Measurements from ENCODE around the gene RELN.
"Not testable (repeated sequence)": the region's sequence is repeated elsewhere in the genome, so short reads cannot be mapped to it uniquely, and the experiment has no call there.

Gene RELN

DNA sequence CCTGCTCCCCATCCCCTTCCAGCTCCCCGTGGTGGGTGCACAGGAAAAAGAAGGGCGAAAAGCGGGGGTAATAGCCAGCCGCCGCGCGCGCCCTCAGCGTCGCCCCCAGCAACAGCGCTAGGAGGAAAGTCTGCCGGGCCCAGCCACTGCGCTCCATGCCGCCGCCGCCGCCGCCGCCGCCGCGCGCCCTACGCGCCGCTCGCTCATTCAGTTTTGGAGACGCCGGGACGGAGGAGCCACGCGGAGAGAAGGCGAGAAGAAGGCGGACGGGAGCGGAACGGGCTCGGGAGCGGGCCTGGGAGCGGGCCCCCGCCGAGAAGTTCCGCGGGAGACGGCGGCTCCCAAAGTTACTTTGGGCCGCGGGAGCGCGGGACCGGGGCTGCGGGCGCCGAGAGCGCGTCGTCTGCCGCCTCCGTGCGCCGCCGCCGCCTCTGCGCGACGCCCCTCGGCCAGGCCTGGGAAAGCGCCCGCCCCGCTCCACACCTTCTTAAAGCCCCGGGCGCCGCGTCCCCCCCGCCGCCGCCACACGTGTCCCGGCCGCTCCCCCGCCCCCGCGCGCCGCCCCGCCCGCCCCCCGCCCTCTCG, at the start of gene RELN:
TSS of gene RELN (minus strand) at position 459 of the 585 bp plus-strand sequence. CDS start at position 157, 302 bp downstream.
- DNase-seq: no peak

DNA sequence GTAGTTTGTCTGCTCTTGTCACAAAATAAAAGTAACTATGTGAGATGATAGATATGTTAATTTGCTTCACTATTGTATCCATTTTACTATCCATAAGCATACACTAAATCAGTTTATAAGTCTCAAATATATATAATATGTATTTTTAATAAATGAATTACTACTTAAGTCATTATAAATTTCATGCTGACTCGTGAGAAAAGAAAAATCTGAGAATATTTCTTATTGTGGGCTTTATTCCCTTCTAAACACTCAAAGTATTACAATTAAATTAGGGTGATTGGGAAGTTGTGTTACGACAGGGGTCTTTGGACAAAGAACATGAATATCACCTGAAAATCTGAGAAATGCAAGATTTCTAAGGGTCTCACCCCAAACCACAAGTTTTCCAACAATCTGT, 48.7 kb upstream of the RELN start:
- DNase-seq: no peak

GRCh38 chr7:104036889-104037288, 47.4 kb upstream of the RELN start:
- DNase-seq: not testable (repeated sequence)

- DNase-seq: no peak
Measured at GRCh38 chr7:104035351-104035750, 45.9 kb upstream of the RELN start.

DNA sequence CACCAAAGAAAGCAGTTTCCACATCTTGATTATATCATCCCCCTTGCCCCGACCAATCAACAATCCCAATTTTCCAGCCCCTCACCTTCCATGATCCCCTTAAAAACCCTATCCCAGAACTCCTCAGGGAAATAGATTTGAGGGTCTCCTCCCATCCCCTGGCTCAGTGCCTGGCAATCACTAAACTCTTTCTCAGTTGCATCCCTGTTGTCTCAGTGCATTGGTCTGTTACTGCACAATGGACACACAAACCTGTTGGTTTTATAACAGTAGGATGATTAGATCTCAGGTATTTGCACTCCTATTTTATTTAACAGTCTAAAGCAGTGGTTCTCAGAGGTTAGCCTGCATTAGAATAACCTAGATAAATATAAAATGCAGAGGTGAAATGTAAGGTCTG, 45.2 kb upstream of the RELN start:
- DNase-seq: no peak

GRCh38 chr7:104033837-104034236, 44.4 kb upstream of the RELN start:
- DNase-seq: no peak

DNA sequence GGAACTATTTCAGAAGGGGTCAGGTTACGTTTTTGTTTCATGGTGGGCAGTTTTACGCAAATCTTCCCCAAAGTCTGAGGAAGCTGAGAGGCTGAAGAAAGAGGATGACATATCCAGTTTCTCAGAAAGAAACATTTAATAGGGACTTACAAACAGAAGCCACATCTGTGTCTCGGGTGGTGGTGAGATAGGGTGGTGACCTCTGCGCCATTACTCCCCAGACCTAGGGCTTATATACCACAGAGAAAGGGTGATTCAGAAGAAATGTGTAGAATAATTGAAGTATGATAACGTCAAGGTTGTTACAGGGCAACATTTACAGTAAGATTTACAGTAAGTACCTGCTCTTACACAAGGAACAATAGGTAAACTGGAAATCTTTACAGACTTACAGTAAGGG, 43.0 kb upstream of the RELN start:
- no peak for DNase-seq

DNA sequence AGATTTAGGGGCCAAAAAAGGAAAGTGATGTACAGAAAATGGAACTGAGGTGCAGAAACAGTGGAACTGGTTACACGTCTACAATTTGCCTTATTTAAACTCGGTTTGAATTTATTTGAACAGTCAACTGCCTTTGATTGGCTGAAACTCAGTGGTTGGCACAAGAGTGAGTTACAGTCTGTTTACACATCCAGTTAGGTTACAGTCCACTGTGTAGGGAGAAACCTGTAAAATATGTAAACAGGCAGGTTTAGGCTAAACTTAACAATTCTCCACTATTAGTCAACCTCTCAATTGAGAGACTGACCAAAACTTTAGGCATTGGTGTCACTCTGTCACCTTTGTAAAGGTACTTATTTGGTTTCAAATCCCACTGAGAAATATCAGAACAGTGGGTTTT, 40.3 kb upstream of the RELN start:
- no peak for DNase-seq

GRCh38 chr7:104024632-104025031, 35.2 kb upstream of the RELN start:
- DNase-seq: no peak

DNA sequence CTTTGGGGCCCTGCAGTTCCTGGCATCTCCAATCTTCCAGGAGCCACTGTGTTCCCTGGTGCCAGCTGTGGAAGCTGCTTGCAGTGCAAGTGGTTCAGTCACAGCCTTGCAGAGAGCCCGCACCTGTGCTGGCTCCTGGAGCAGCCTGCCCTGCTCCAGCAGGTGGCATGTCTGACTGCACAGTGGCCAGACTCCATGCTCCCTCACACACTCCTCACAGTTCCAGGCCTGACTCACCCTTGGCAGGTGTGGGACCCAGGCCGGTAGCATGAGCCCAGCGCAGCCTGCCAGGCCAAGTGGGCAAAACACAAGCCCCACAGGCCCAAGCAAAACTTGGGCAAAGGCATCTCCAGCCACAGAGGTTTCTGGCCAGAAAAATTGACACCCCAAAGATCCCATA, 33.6 kb upstream of the RELN start:
- no peak for DNase-seq

DNA sequence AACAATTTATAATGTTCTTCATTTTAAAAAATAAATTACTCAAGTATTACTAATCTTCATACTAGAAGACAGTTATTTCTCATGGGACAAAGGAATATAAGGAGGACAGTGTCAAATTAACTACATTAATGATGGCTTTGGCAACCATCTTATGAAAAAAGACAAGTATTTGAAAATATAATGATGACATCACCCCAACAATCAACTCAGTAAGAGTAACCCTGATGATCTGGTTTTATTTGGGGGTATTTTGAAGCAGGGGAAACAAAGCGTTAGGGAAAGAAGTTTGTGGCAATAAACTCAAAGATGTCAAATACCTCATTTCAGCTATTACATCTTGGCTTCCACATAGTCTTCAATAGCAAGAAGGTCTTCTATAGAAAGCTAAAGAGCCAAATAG, 29.0 kb upstream of the RELN start:
- no peak for DNase-seq

DNA sequence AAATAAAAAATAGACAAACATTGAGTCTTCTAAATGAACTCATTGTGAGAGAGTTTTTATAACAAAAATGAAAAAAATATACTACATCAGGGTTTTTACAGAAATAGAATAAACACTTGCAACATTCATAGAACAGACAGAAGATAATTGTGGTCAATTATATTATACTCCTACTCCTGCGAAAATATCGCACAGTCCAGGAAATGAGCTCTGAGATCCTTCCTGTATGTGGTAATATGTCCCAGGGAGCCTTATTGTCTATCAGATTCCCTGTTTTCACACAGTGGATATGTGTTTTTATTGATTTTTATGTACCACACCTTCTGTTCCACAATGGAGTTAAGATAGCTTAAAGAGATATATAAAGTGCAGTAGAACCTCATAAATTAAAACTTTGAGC, 27.5 kb upstream of the RELN start:
- no peak for DNase-seq

DNA sequence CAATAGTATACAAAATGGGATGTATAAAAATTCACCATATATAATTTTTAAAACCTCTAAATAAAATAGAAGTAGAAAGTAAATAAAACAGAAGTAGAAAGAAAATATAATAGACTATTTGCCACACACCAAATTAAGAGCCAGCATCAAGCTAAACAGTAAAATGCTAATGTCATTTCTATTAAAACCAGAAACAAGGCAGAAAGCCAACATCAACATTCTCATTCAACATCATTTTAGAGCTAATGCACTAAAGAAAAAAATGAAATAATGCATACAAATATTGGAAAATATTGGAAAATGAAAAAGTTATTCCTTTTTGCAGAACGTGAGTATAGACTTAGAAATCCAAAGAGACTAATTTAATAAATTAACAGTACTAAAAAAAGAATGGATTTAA, 23.4 kb upstream of the RELN start:
- no peak for DNase-seq

- DNase-seq: no peak
Measured at GRCh38 chr7:104011829-104012228, 22.4 kb upstream of the RELN start.

- no peak for DNase-seq
Measured at GRCh38 chr7:104010052-104010909, 20.8 kb upstream of the RELN start.

DNA sequence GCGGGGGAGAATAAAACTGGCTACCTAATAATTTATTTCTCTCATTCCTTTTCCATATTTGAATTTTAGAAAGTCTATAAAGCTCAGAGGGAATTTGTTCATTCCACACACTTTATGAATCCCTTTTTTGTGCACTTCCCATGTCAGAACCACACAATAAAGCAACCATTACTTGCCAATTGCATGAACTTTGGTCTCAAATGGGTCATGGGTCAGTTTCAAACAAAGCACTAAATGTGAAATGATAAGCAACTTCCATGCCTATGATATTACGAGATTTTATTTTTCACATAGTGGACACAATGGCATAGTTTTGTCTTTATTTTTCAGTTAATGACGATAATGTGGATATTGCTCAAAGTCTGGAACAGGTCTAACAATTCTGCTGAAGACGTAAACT, 18.6 kb upstream of the RELN start:
- DNase-seq: no peak

GRCh38 chr7:104007614-104008013, 18.2 kb upstream of the RELN start:
- DNase-seq: no peak

- no peak for DNase-seq
Measured at GRCh38 chr7:104005197-104005596, 15.7 kb upstream of the RELN start.

- DNase-seq: no peak
Measured at GRCh38 chr7:103996639-103997038, 7.2 kb upstream of the RELN start.

GRCh38 chr7:103996017-103996551, 6.6 kb upstream of the RELN start:
- no peak for DNase-seq

DNA sequence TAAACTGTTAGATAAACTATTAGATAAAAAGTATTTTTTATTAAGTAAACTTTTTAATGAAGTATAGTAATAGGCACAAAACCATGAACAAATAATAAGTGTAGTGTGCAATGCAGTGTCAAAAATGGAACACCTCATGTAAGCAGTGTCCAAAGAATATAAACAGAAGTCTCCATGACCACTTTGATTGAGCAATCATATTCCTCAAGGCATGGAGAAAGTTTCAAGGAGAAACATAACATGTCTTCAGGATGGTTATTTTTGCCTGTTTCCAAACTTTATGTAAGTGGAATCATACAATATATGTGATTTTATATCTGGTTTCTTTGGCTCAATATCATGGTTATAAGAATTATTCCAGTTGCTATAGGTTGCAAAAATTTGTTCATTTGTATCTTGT, 6.1 kb upstream of the RELN start:
- no peak for DNase-seq

GRCh38 chr7:103993551-103993950, 4.1 kb upstream of the RELN start:
- no peak for DNase-seq

DNA sequence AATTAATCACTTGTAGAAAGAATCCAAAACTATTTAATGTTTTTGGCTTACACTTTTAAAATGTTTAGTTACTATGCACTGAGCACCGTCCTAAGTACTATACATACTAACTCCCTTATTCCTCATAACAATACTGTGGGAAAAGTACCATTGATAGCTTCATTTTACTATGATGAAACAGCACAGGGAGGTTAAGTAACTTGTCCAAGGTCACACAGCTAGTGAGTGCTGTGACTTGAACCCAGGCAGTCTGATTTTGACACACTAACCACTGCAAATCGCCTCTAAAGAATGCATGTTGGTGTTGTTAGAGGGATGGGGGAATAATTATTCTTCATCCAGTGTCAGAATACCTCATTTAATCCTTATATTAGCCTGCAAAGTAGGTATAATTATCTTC, 1.9 kb upstream of the RELN start:
- no peak for DNase-seq

- no peak for DNase-seq
Measured at GRCh38 chr7:103990991-103991390, 1.5 kb upstream of the RELN start.

All from GOT3 (cell line).